B cell (primary cell): Measurements from ENCODE around the gene KPNA4. TPM values are rescaled to one million over a fixed set of nuclear protein-coding genes. Genes with fewer than 3 reads are reported as not detected.

ENCODE experiments used
- ATAC-seq: fragments of 200-7000 bp; cut with Tn5 transposase; one replicate; pipeline ENCODE4 v1.10.0; 2021; ENCODE audit warnings: low read depth, mild to moderate bottlenecking, moderate number of reproducible peaks, moderate library complexity
- CTCF ChIA-PET: fragments of 350-600 bp; sonication (Branson Sonifier 250); formaldehyde crosslinking; loops from one replicate; lab custom pipeline; 2021; ENCODE audit warnings: antibody characterized with exemption, inconsistent platforms; lab: Charles Lee
- POLR2A ChIA-PET: fragments of 350-600 bp; sonication (Branson Sonifier 250); formaldehyde crosslinking; loops from one replicate; lab custom pipeline; 2021; ENCODE audit warnings: antibody characterized with exemption; lab: Charles Lee
- DNase-seq: peaks from one replicate; pipeline ENCODE4 v3.0.0; 2013
- H2AFZ ChIP-seq: 2 replicates; pipeline ENCODE4 v1.6.1; 2012; ENCODE audit warnings: mild to moderate bottlenecking, low read depth, low read length; ENCODE audit not compliant: insufficient read depth, poor library complexity, severe bottlenecking
- H3K27ac ChIP-seq, 2 donors: 1 replicate in 1 of 2; 2 replicates in 1 of 2; pipeline ENCODE4 v1.5.1; 2012 to 2013; ENCODE audit warnings: low read length in 2 of 2, mild to moderate bottlenecking in 2 of 2, moderate library complexity in 1 of 2
- H3K27me3 ChIP-seq, 4 experiments: fragments of 200-600 bp in 1 of 4; sonication (generic) in 1 of 4; replicated peaks in 1 of 4; 1 replicate in 2 of 4; 2 replicates in 2 of 4; pipeline versions ENCODE4 v1.6.1 to v1.7.0; 2013 to 2016; ENCODE audit warnings: low read length in 3 of 4, mild to moderate bottlenecking in 2 of 4, mixed read lengths in 1 of 4, moderate library complexity in 1 of 4; ENCODE audit not compliant: insufficient read depth in 4 of 4, control insufficient read depth in 3 of 4; ENCODE audit errors: control extremely low read depth in 1 of 4
- H3K36me3 ChIP-seq, 2 experiments: replicated peaks in 1 of 2; 1 replicate in 1 of 2; 2 replicates in 1 of 2; pipeline versions ENCODE4 v1.6.1 to v1.7.1; 2013; ENCODE audit warnings: low read length in 1 of 2; ENCODE audit not compliant: insufficient read depth in 2 of 2, control insufficient read depth in 1 of 2; ENCODE audit errors: control extremely low read depth in 1 of 2, extremely low read depth in 1 of 2
- H3K4me1 ChIP-seq, 2 donors: fragments of 200-600 bp in 1 of 2; sonication (generic) in 1 of 2; 1 replicate in 1 of 2; 2 replicates in 1 of 2; pipeline versions ENCODE4 v1.5.1 to v1.6.1; 2013 to 2017; ENCODE audit warnings: low read length in 2 of 2; ENCODE audit not compliant: control insufficient read depth in 2 of 2, insufficient read depth in 2 of 2
- H3K4me2 ChIP-seq: replicated peaks from 2 replicates; pipeline ENCODE3; 2012; ENCODE audit warnings: mild to moderate bottlenecking, low read depth, low read length; ENCODE audit not compliant: poor library complexity, severe bottlenecking
- H3K4me3 ChIP-seq, 5 experiments: fragments of 200-600 bp in 1 of 5; sonication (generic) in 1 of 5; 1 replicate in 3 of 5; 2 replicates in 2 of 5; pipeline versions ENCODE4 v1.5.1 to v1.7.0; 2011 to 2016; ENCODE audit warnings: low read length in 4 of 5, mild to moderate bottlenecking in 4 of 5, low read depth in 2 of 5, control low read depth in 1 of 5, moderate library complexity in 1 of 5; ENCODE audit not compliant: insufficient read depth in 1 of 5; ENCODE audit errors: control extremely low read depth in 1 of 5, extremely low read depth in 1 of 5
- H3K79me2 ChIP-seq: fragments of 200-600 bp; sonication (generic); one replicate; pipeline ENCODE4 v1.6.0; 2016; ENCODE audit warnings: low read length; ENCODE audit not compliant: control insufficient read depth, insufficient read depth
- H3K9ac ChIP-seq: fragments of 200-600 bp; sonication (generic); 2 replicates; pipeline ENCODE4 v1.6.1; 2017; ENCODE audit warnings: mild to moderate bottlenecking, low read length, moderate library complexity
- H3K9me3 ChIP-seq, 3 donors: one replicate each; pipeline versions ENCODE4 v1.6.1 to v1.7.1; 2013; ENCODE audit warnings: low read length in 2 of 3; ENCODE audit not compliant: control insufficient read depth in 2 of 3, insufficient read depth in 1 of 3; ENCODE audit errors: control extremely low read depth in 1 of 3
- H4K20me1 ChIP-seq: 2 replicates; pipeline ENCODE4 v1.6.0; 2012; ENCODE audit warnings: mild to moderate bottlenecking, low read length; ENCODE audit not compliant: insufficient read depth, control insufficient read depth, poor library complexity, severe bottlenecking
- H3K27ac Mint-ChIP-seq: one replicate; pipeline ENCODE4 v1.8.0; 2021; ENCODE audit warnings: mixed read lengths
- H3K27me3 Mint-ChIP-seq: one replicate; pipeline ENCODE4 v1.8.0; 2021; ENCODE audit warnings: mixed read lengths
- H3K4me1 Mint-ChIP-seq: one replicate; pipeline ENCODE4 v1.8.0; 2021; ENCODE audit warnings: mixed read lengths
- H3K4me3 Mint-ChIP-seq: one replicate; pipeline ENCODE4 v1.8.0; 2021; ENCODE audit warnings: mixed read lengths
- H3K9me3 Mint-ChIP-seq: one replicate; pipeline ENCODE4 v1.8.0; 2022; ENCODE audit warnings: mixed read lengths; ENCODE audit not compliant: insufficient read depth
- EZH2 ChIP-seq: IDR thresholded peaks from 2 replicates; pipeline ENCODE4 v1.6.1; 2012; ENCODE audit warnings: borderline replicate concordance, low read depth, mild to moderate bottlenecking, moderate library complexity, low read length; ENCODE audit not compliant: insufficient read depth, poor library complexity, severe bottlenecking
- WGBS: methylation state at CpG from one replicate; pipeline ENCODE4 v1.1.5; 2013; ENCODE audit warnings: missing lambda C conversion rate; ENCODE audit not compliant: insufficient coverage; 5-methylcytosine and 5-hydroxymethylcytosine counted together
- intact Hi-C: fragments of 100-400 bp; cut with micrococcal nuclease; formaldehyde crosslinking; loops from one replicate; pipeline ENCODE4 v1.10.0; 2022
- polyA plus RNA-seq: library from polyadenylated mRNA; depleted of rRNA; stranded (reverse); fragments of >200 nt; gene quantifications from 2 replicates; pipeline ENCODE4 v1.2.3, GENCODE V29; 2012
- total RNA-seq, 2 donors: library from RNA; stranded (reverse); fragments of 120-200 nt in 1 of 2; gene quantifications; 1 replicate in 1 of 2; 2 replicates in 1 of 2; pipeline versions ENCODE4 v1.2.3 to v1.2.4, GENCODE V29; 2013 to 2022
- TF ChIP-seq, protein P1 (sequence below): fragments of 200-600 bp; IDR thresholded peaks from one replicate; pipeline ENCODE4 v1.8.0; 2022; ENCODE audit warnings: antibody characterized with exemption, mild to moderate bottlenecking

Gene KPNA4
- total and polyA plus RNA-seq, 2 donors (not counting 1 experiment from before 2014, with no cell fraction given), result 9.6 to 55.1 TPM

DNA sequence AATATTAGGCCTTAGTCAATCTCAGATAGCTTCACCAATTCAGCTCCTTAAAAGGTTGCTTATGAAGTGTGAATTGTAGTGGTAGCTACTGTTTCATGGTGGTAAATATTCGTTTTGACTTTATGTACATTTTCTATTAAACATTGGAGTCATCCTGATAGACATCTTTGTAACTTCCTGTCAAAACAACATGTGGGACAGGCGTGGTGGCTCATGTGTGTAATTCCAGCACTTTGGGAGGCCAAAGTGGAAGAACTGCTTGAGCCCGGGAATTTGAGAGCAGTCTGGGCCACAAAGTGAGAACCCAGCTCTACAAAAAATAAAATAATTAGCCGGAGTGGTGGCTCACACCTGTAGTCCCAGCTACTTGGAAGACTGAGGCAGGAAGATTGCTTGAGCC is 113.8 kb downstream of the KPNA4 start:
- no peak overlapping the region for H3K4me3 Mint-ChIP-seq
- no peak overlapping the region for H3K27ac Mint-ChIP-seq
- peaks cover 28% of the 10 kb centered on the region for H3K79me2 ChIP-seq
- TF ChIP-seq, protein P1, sequence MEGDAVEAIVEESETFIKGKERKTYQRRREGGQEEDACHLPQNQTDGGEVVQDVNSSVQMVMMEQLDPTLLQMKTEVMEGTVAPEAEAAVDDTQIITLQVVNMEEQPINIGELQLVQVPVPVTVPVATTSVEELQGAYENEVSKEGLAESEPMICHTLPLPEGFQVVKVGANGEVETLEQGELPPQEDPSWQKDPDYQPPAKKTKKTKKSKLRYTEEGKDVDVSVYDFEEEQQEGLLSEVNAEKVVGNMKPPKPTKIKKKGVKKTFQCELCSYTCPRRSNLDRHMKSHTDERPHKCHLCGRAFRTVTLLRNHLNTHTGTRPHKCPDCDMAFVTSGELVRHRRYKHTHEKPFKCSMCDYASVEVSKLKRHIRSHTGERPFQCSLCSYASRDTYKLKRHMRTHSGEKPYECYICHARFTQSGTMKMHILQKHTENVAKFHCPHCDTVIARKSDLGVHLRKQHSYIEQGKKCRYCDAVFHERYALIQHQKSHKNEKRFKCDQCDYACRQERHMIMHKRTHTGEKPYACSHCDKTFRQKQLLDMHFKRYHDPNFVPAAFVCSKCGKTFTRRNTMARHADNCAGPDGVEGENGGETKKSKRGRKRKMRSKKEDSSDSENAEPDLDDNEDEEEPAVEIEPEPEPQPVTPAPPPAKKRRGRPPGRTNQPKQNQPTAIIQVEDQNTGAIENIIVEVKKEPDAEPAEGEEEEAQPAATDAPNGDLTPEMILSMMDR, result no peak
- TF ChIP-seq EZH2, result no peak
- ATAC-seq (no peak), DNase-seq (no peak)
- H3K4me3 ChIP-seq, result no peak overlapping the region
- H3K4me1 ChIP-seq, result peaks cover 16 to 18% of the 10 kb centered on the region in 2 donors
- intact Hi-C loops, result no loop called here
- POLR2A ChIA-PET, result no interaction called here
- CTCF ChIA-PET, result interaction anchor here (3.3 kb wide), 1 partner anchor 8 kb away, joined by 9 read pairs; no protein-coding TSS in a partner anchor
- peaks cover 26% of the 10 kb centered on the region for H3K4me1 Mint-ChIP-seq
- no peaks in the 10 kb centered on the region for H4K20me1 ChIP-seq
- H3K9me3 ChIP-seq, result peaks cover 0 to 10% (median 0%) of the 10 kb centered on the region in 3 donors
- no peak overlapping the region for H2AFZ ChIP-seq
- no peak overlapping the region for H3K4me2 ChIP-seq
- WGBS, result 93% methylated on average over 3 of the region's 4 CpGs
- H3K9ac ChIP-seq, result no peak overlapping the region
- peaks cover 0 to 3% (median 0%) of the 10 kb centered on the region in 4 experiments for H3K27me3 ChIP-seq
- no peaks in the 10 kb centered on the region for H3K27me3 Mint-ChIP-seq
- no peak overlapping the region for H3K27ac ChIP-seq
- no peaks in the 10 kb centered on the region for H3K9me3 Mint-ChIP-seq
- H3K36me3 ChIP-seq, result no peaks in the 10 kb centered on the region

DNA sequence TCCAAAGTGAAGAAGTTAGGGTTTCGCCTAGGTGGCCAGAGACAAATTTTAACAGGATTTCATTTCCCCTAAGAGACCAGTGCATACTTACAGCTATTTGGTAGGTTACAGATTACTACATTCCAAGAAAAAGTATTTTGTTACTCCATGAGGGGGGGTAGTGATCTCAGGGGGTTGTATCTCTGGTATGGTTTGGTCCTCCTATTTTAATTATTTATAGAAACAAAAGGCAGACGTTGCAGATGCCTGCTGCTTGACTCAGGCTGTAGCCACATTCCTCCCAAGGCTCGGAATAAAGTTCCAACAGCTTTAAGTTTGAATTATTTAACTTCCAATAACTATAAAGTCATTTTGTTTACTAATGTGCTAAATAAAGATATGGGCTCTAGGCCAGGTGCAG is 114.5 kb downstream of the KPNA4 start:
- WGBS, result no CpG with 5 or more reads among the region's 3 CpGs
- Histone ChIP-seq H3K9ac (no peak overlapping the region), H3K9me3 (peaks cover 0 to 10% (median 0%) of the 10 kb centered on the region in 3 donors), H3K27ac (no peak overlapping the region), H3K4me2 (no peak overlapping the region), H3K79me2 (peaks cover 32% of the 10 kb centered on the region), H3K36me3 (no peaks in the 10 kb centered on the region), H3K4me3 (no peak overlapping the region), H3K4me1 (peaks cover 16 to 18% of the 10 kb centered on the region in 2 donors), H2AFZ (no peak overlapping the region), H4K20me1 (no peaks in the 10 kb centered on the region), H3K27me3 (peaks cover 0 to 3% (median 0%) of the 10 kb centered on the region in 4 experiments)
- no peak overlapping the region for H3K27ac Mint-ChIP-seq
- peak overlapping the region; percentile 95 for H3K4me3 Mint-ChIP-seq
- no peaks in the 10 kb centered on the region for H3K27me3 Mint-ChIP-seq
- ChIA-PET CTCF (interaction anchor here (0.7 to 3.3 kb wide), 3 partner anchors 9 to 468 kb away, joined by 6 to 16 read pairs (median 9); no protein-coding TSS in a partner anchor), POLR2A (interaction anchor here (0.6 to 1.3 kb wide), 2 partner anchors 101 to 115 kb away, joined by 3 to 11 read pairs; no protein-coding TSS in a partner anchor)
- H3K9me3 Mint-ChIP-seq, result no peaks in the 10 kb centered on the region
- ATAC-seq (no peak), DNase-seq (no peak)
- intact Hi-C loops, result no loop called here
- H3K4me1 Mint-ChIP-seq, result peaks cover 30% of the 10 kb centered on the region
- no peak for TF ChIP-seq EZH2
- TF ChIP-seq, protein P1, result no peak
